HS-5 (cell line): ENCODE data around the gene CHD5.

Experiments
- DNase-seq: peaks from one replicate; pipeline ENCODE4 v3.0.0-alpha.2; 2012; ENCODE audit warnings: low read depth

The CHD5 gene

DNA sequence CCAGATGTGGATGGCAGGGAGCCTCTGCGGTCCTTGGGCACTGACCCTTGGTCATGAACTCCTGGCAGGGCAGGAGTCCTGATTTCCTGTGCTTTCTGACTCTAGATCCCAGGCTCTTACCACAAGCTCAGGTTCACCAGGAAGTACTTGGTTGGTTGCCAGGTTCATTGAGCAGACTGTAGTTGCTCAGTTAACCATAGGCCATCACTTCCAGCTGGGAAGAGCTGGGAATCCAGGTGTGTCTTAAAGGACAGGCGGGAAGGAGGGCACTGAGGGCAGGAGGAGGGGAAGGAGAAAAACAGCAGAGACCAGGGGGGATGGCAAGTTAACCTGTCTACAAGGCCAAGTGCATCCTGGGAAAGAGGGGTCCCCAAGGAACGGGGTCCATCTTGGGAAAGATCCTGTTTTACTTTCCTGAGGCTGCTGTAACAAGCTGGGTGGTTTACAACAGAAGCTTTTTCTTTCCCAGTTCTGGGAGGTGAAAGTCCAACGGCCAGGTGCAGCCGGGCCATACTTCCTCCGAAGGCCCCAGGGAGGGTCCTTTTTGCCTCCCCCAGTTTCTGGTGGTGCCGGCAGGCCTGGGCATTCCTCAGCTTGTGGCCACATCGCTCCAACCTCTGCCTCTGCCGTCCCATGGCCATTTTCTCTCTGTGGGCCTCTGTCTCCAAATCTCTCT lies 122.8 kb downstream of the CHD5 start:
- no peak for DNase-seq

- DNase-seq, result no peak
Measured at GRCh38 chr1:6056572-6056948, 123.6 kb downstream of the CHD5 start.

GRCh38 chr1:6054596-6054995 lies 125.5 kb downstream of the CHD5 start:
- DNase-seq, result no peak

GRCh38 chr1:6053206-6053546 lies 126.9 kb downstream of the CHD5 start:
- DNase-seq, result no peak

- no peak for DNase-seq
Measured at GRCh38 chr1:6052543-6053205, 127.4 kb downstream of the CHD5 start.
